22Rv1 (cell line): ENCODE measurements around the gene SP100.

ENCODE experiments used
- H3K27ac ChIP-seq: fragments of 450-650 bp; 2 replicates; pipeline ENCODE4 v1.5.1; 2017
- CTCF ChIP-seq: fragments of 450-650 bp; IDR thresholded peaks from 2 replicates; pipeline ENCODE4 v1.5.1; 2017; ENCODE audit warnings: mild to moderate bottlenecking
- ZFX ChIP-seq: fragments of 450-650 bp; IDR thresholded peaks from 2 replicates; pipeline ENCODE4 v1.6.1; 2017; ENCODE audit warnings: antibody characterized with exemption, borderline replicate concordance

The SP100 gene

GRCh38 chr2:230494980-230495379 lies 79.0 kb downstream of the SP100 start:
- H3K27ac ChIP-seq, result no peak overlapping the region
- TF ChIP-seq CTCF (no peak), ZFX (no peak)

GRCh38 chr2:230496891-230497290 lies 80.9 kb downstream of the SP100 start:
- TF ChIP-seq ZFX (no peak), CTCF (no peak)
- no peak overlapping the region for H3K27ac ChIP-seq

- TF ChIP-seq ZFX, result no peak
- TF ChIP-seq CTCF, result no peak
Measured at GRCh38 chr2:230498506-230499107, 82.6 kb downstream of the SP100 start.

GRCh38 chr2:230502593-230502992 lies 86.6 kb downstream of the SP100 start:
- no peak for TF ChIP-seq CTCF
- TF ChIP-seq ZFX, result no peak
- H3K27ac ChIP-seq, result no peak overlapping the region

More at GRCh38 chr2:230498506-230499107, 82.6 kb downstream of the SP100 start:
- H3K27ac ChIP-seq, result no peak overlapping the region

- H3K27ac ChIP-seq, result no peak overlapping the region
Measured at GRCh38 chr2:230503798-230504197, 87.8 kb downstream of the SP100 start.

GRCh38 chr2:230505162-230505561 lies 89.2 kb downstream of the SP100 start:
- TF ChIP-seq ZFX (no peak), CTCF (no peak)
- no peak overlapping the region for H3K27ac ChIP-seq

More at GRCh38 chr2:230503798-230504197, 87.8 kb downstream of the SP100 start:
- TF ChIP-seq ZFX (no peak), CTCF (no peak)

GRCh38 chr2:230512955-230513748 lies 97.2 kb downstream of the SP100 start:
- TF ChIP-seq ZFX, result no peak
- no peak for TF ChIP-seq CTCF
- H3K27ac ChIP-seq, result no peak overlapping the region
